ENCODE results near the gene SPDYE3. TPM values are rescaled to one million over a fixed set of nuclear protein-coding genes. Genes with fewer than 3 reads are reported as not detected.
"Not testable (repeated sequence)": the region's sequence is repeated elsewhere in the genome, so short reads cannot be mapped to it uniquely, and the experiment has no call there.

SPDYE3 gene
- polyA plus RNA-seq, 1 donor from 2014 or later = not detected

GRCh38 chr7:100272538-100272902 lies 35.0 kb upstream of the SPDYE3 start:
- not testable (repeated sequence) for H3K9me2 ChIP-seq (ENCODE audit: insufficient read depth, low read length); H4K20me1 ChIP-seq (ENCODE audit: insufficient read depth); H3K4me2 ChIP-seq (ENCODE audit: low read length); H3K27me3 ChIP-seq (ENCODE audit: insufficient read depth, low read depth, low read length); H3F3A ChIP-seq (ENCODE audit: insufficient read depth, low read length, poor library complexity, severe bottlenecking); H3K36me3 ChIP-seq (ENCODE audit: insufficient read depth, low read length); H3K9me3 ChIP-seq (ENCODE audit: low read length)
- Histone ChIP-seq H3K27ac (ENCODE audit: low read length) (peak overlapping the region; percentile 75), H3K79me2 (replicated peaks; ENCODE audit: insufficient read depth, low read length) (peaks cover 23% of the 10 kb centered on the region), H3K4me3 (ENCODE audit: low read length) (peak overlapping the region; percentile 71), H2AFZ (ENCODE audit: low read depth, low read length) (peak overlapping the region; percentile 51), H3K9ac (ENCODE audit: low read length) (peak overlapping the region; percentile 77)
- TF ChIP-seq, protein P1, sequence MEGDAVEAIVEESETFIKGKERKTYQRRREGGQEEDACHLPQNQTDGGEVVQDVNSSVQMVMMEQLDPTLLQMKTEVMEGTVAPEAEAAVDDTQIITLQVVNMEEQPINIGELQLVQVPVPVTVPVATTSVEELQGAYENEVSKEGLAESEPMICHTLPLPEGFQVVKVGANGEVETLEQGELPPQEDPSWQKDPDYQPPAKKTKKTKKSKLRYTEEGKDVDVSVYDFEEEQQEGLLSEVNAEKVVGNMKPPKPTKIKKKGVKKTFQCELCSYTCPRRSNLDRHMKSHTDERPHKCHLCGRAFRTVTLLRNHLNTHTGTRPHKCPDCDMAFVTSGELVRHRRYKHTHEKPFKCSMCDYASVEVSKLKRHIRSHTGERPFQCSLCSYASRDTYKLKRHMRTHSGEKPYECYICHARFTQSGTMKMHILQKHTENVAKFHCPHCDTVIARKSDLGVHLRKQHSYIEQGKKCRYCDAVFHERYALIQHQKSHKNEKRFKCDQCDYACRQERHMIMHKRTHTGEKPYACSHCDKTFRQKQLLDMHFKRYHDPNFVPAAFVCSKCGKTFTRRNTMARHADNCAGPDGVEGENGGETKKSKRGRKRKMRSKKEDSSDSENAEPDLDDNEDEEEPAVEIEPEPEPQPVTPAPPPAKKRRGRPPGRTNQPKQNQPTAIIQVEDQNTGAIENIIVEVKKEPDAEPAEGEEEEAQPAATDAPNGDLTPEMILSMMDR (IDR thresholded peaks at IDR 0.05; ENCODE audit: poor library complexity, severe bottlenecking) = peak; percentile 42

DNA sequence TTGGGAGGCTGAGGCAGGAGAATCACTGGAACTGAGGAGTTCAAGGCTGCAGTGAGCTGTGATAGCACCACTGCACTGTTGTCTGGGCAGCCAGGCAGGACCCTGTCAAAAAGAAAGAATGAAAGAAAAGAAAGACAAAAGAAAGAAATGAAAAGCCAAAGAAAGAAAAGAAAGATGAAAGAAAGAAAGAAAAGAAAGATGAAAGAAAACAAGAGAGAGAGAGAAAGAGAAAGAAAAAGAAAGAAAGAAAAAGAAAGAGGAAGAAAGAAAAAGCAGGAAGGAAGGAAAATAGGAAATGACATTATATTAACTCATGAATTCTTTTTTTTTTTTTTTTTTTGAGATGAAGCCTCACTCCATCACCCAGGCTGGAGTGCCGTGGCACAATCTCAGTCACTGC lies 32.4 kb upstream of the SPDYE3 start:
- no peaks in the 10 kb centered on the region for H3K36me3 ChIP-seq (ENCODE audit: insufficient read depth, low read length)
- H4K20me1 ChIP-seq (ENCODE audit: insufficient read depth) = no peaks in the 10 kb centered on the region
- H3K4me3 ChIP-seq (ENCODE audit: low read length) = no peak overlapping the region
- H3K4me2 ChIP-seq (ENCODE audit: low read length) = no peak overlapping the region
- no peaks in the 10 kb centered on the region for H3K9me3 ChIP-seq (ENCODE audit: low read length)
- H3K9me2 ChIP-seq (ENCODE audit: insufficient read depth, low read length) = no peaks in the 10 kb centered on the region
- no peaks in the 10 kb centered on the region for H3K27me3 ChIP-seq (ENCODE audit: insufficient read depth, low read depth, low read length)
- H2AFZ ChIP-seq (ENCODE audit: low read depth, low read length) = no peak overlapping the region
- no peaks in the 10 kb centered on the region for H3F3A ChIP-seq (ENCODE audit: insufficient read depth, low read length, poor library complexity, severe bottlenecking)
- no peak overlapping the region for H3K9ac ChIP-seq (ENCODE audit: low read length)
- no peak overlapping the region for H3K27ac ChIP-seq (ENCODE audit: low read length)
- no peak for TF ChIP-seq RAD21 (conservative IDR thresholded peaks at IDR 0.05)
- no peak for TF ChIP-seq EP300 (conservative IDR thresholded peaks at IDR 0.05; ENCODE audit: poor library complexity, severe bottlenecking)
- TF ChIP-seq, protein P2, sequence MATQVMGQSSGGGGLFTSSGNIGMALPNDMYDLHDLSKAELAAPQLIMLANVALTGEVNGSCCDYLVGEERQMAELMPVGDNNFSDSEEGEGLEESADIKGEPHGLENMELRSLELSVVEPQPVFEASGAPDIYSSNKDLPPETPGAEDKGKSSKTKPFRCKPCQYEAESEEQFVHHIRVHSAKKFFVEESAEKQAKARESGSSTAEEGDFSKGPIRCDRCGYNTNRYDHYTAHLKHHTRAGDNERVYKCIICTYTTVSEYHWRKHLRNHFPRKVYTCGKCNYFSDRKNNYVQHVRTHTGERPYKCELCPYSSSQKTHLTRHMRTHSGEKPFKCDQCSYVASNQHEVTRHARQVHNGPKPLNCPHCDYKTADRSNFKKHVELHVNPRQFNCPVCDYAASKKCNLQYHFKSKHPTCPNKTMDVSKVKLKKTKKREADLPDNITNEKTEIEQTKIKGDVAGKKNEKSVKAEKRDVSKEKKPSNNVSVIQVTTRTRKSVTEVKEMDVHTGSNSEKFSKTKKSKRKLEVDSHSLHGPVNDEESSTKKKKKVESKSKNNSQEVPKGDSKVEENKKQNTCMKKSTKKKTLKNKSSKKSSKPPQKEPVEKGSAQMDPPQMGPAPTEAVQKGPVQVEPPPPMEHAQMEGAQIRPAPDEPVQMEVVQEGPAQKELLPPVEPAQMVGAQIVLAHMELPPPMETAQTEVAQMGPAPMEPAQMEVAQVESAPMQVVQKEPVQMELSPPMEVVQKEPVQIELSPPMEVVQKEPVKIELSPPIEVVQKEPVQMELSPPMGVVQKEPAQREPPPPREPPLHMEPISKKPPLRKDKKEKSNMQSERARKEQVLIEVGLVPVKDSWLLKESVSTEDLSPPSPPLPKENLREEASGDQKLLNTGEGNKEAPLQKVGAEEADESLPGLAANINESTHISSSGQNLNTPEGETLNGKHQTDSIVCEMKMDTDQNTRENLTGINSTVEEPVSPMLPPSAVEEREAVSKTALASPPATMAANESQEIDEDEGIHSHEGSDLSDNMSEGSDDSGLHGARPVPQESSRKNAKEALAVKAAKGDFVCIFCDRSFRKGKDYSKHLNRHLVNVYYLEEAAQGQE (IDR thresholded peaks at IDR 0.05; ENCODE audit: borderline replicate concordance) = no peak
- no peak for TF ChIP-seq POLR2AphosphoS5 (IDR thresholded peaks at IDR 0.05)
- TF ChIP-seq MXI1 (conservative IDR thresholded peaks at IDR 0.05; ENCODE audit: poor library complexity, severe bottlenecking) = no peak
- TF ChIP-seq EZH2 (IDR thresholded peaks at IDR 0.05; ENCODE audit: borderline replicate concordance, insufficient read depth, low read length, poor library complexity, severe bottlenecking) = no peak
- TF ChIP-seq, protein P1 (IDR thresholded peaks at IDR 0.05; ENCODE audit: poor library complexity, severe bottlenecking) = no peak
- no peak for TF ChIP-seq SMC3 (conservative IDR thresholded peaks at IDR 0.05; ENCODE audit: poor library complexity)
- TF ChIP-seq TAF1 (IDR thresholded peaks at IDR 0.05; ENCODE audit: low read depth) = no peak
- H3K79me2 ChIP-seq (replicated peaks; ENCODE audit: insufficient read depth, low read length) = peaks cover 3% of the 10 kb centered on the region

- not testable (repeated sequence) for H3K4me3 ChIP-seq (ENCODE audit: low read length); H3K9me3 ChIP-seq (ENCODE audit: low read length); H2AFZ ChIP-seq (ENCODE audit: low read depth, low read length); H4K20me1 ChIP-seq (ENCODE audit: insufficient read depth); H3K27ac ChIP-seq (ENCODE audit: low read length); H3K36me3 ChIP-seq (ENCODE audit: insufficient read depth, low read length); H3K79me2 ChIP-seq (replicated peaks; ENCODE audit: insufficient read depth, low read length); H3F3A ChIP-seq (ENCODE audit: insufficient read depth, low read length, poor library complexity, severe bottlenecking); H3K9me2 ChIP-seq (ENCODE audit: insufficient read depth, low read length); H3K9ac ChIP-seq (ENCODE audit: low read length); H3K27me3 ChIP-seq (ENCODE audit: insufficient read depth, low read depth, low read length); H3K4me2 ChIP-seq (ENCODE audit: low read length)
Observed at GRCh38 chr7:100276126-100276525, 31.4 kb upstream of the SPDYE3 start.

GRCh38 chr7:100282069-100282608 lies 25.4 kb upstream of the SPDYE3 start:
- not testable (repeated sequence) for H3K4me2 ChIP-seq (ENCODE audit: low read length); H3K4me3 ChIP-seq (ENCODE audit: low read length); H3K9ac ChIP-seq (ENCODE audit: low read length); H3K27ac ChIP-seq (ENCODE audit: low read length); H3K9me2 ChIP-seq (ENCODE audit: insufficient read depth, low read length); H3K79me2 ChIP-seq (replicated peaks; ENCODE audit: insufficient read depth, low read length); H3K36me3 ChIP-seq (ENCODE audit: insufficient read depth, low read length); H3F3A ChIP-seq (ENCODE audit: insufficient read depth, low read length, poor library complexity, severe bottlenecking); H3K9me3 ChIP-seq (ENCODE audit: low read length); H3K27me3 ChIP-seq (ENCODE audit: insufficient read depth, low read depth, low read length); H2AFZ ChIP-seq (ENCODE audit: low read depth, low read length); H4K20me1 ChIP-seq (ENCODE audit: insufficient read depth)
